Sigmoid colon (tissue), 4 donors: ENCODE results near the gene PLOD3.

Experiments used
- POLR2A ChIP-seq, 2 donors: fragments of 450-650 bp; IDR thresholded peaks; one replicate each; pipeline ENCODE4 v1.6.1; 2016; ENCODE audit warnings: antibody characterized with exemption in 2 of 2, mild to moderate bottlenecking in 2 of 2, moderate library complexity in 2 of 2
- POLR2AphosphoS5 ChIP-seq, 4 donors: sonication (generic); formaldehyde crosslinking; IDR thresholded peaks; one replicate each; pipeline ENCODE4 v1.6.1; 2017; ENCODE audit warnings: antibody characterized with exemption in 4 of 4
- TF ChIP-seq, protein P1 (sequence below), 4 experiments: fragments of 450-650 bp in 3 of 4; fragments of 200-600 bp in 1 of 4; IDR thresholded peaks; one replicate each; pipeline ENCODE4 v1.5.1; 2016 to 2019; ENCODE audit warnings: antibody characterized with exemption in 4 of 4, mild to moderate bottlenecking in 3 of 4, moderate library complexity in 2 of 4

- TF ChIP-seq, protein P1, sequence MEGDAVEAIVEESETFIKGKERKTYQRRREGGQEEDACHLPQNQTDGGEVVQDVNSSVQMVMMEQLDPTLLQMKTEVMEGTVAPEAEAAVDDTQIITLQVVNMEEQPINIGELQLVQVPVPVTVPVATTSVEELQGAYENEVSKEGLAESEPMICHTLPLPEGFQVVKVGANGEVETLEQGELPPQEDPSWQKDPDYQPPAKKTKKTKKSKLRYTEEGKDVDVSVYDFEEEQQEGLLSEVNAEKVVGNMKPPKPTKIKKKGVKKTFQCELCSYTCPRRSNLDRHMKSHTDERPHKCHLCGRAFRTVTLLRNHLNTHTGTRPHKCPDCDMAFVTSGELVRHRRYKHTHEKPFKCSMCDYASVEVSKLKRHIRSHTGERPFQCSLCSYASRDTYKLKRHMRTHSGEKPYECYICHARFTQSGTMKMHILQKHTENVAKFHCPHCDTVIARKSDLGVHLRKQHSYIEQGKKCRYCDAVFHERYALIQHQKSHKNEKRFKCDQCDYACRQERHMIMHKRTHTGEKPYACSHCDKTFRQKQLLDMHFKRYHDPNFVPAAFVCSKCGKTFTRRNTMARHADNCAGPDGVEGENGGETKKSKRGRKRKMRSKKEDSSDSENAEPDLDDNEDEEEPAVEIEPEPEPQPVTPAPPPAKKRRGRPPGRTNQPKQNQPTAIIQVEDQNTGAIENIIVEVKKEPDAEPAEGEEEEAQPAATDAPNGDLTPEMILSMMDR (IDR thresholded peaks at IDR 0.05), result no peak
- TF ChIP-seq POLR2AphosphoS5 (IDR thresholded peaks at IDR 0.05) (no peak), POLR2A (IDR thresholded peaks at IDR 0.05) (no peak)
These were observed 45.9 kb downstream of the PLOD3 start for GRCh38 chr7:101171442-101171837.
